Large intestine (tissue), 3 donors: ENCODE results near the gene ANKS3. TPM values are rescaled to one million over a fixed set of nuclear protein-coding genes. Genes with fewer than 3 reads are reported as not detected.

ENCODE experiments used
- DNase-seq, 2 donors: peaks; one replicate each; pipeline versions ENCODE4 v3.0.0 to v3.0.0-alpha.2; 2013
- H3K27ac ChIP-seq: one replicate; pipeline ENCODE4 v1.5.1; 2013; ENCODE audit warnings: low read length
- H3K27me3 ChIP-seq: 2 replicates; pipeline ENCODE4 v1.6.1; 2013; ENCODE audit warnings: low read length; ENCODE audit not compliant: control insufficient read depth, insufficient read depth
- H3K36me3 ChIP-seq: 2 replicates; pipeline ENCODE4 v1.6.1; 2013; ENCODE audit warnings: low read length; ENCODE audit not compliant: control insufficient read depth, insufficient read depth
- H3K4me1 ChIP-seq: one replicate; pipeline ENCODE4 v1.6.1; 2013; ENCODE audit warnings: low read length; ENCODE audit not compliant: control insufficient read depth, insufficient read depth
- H3K4me3 ChIP-seq: one replicate; pipeline ENCODE4 v1.5.1; 2013; ENCODE audit warnings: low read length
- H3K9me3 ChIP-seq: one replicate; pipeline ENCODE4 v1.6.1; 2013; ENCODE audit warnings: mild to moderate bottlenecking, low read depth, low read length, moderate library complexity; ENCODE audit not compliant: control insufficient read depth
- WGBS: methylation state at CpG from one replicate; pipeline ENCODE4 v1.1.5; 2013; ENCODE audit warnings: low lambda C conversion rate; ENCODE audit not compliant: insufficient coverage; 5-methylcytosine and 5-hydroxymethylcytosine counted together
- polyA plus RNA-seq: library from polyadenylated mRNA; unstranded; fragments of 120-200 nt; gene quantifications from one replicate; pipeline ENCODE4 v1.2.1, GENCODE V29; 2013

The ANKS3 gene
- polyA plus RNA-seq, 1 donor, result 19.8 TPM

- no peak overlapping the region for H3K4me3 ChIP-seq
- no peak for DNase-seq
- no peak overlapping the region for H3K27ac ChIP-seq
- peaks cover 72% of the 10 kb centered on the region for H3K36me3 ChIP-seq
- peaks cover 39% of the 10 kb centered on the region for H3K4me1 ChIP-seq
- no peaks in the 10 kb centered on the region for H3K27me3 ChIP-seq
- peaks cover 3% of the 10 kb centered on the region for H3K9me3 ChIP-seq
- WGBS, result no CpG with 5 or more reads among the region's 33 CpGs
Observed at GRCh38 chr16:4696905-4697847, 36.9 kb downstream of the ANKS3 start.

DNA sequence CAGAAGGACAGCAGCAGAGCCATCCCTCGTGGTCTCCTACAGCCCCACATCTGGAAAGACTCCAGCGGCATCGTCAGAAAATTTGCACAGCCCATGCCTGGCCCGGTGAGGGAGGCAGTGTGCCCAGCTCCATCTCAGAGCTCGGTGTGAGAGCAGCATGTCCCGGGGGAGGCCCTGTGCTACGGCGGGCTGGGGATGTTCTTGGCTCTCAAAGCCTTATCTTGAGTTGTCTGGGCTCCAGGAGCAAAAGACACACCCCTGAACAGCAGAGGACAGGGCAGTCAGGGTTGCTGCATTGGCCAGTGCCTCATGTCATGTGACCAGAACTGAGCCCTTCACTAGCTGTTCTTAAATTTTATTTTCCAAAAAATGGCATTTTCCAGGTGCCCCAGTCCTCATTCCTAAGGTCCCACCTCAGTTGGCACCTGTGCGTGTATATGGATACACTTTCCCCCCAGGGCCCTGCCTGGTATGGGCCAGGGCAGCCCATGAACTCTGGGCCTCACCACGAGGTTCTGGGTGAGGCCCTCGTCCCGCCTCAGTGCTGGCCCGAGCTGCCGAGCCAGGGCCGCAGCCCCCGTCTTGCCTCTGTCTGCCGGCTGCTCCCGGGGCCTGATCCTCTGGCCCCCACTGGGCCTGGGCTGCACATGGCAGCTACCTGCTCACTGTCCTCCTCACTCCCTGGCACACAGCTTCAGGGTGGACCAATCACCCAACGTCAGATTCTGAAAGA, 37.7 kb downstream of the ANKS3 start:
- WGBS, result no CpG with 5 or more reads among the region's 19 CpGs
- Histone ChIP-seq H3K4me1 (peaks cover 31% of the 10 kb centered on the region), H3K4me3 (no peak overlapping the region), H3K27ac (no peak overlapping the region), H3K36me3 (peaks cover 66% of the 10 kb centered on the region), H3K9me3 (peaks cover 3% of the 10 kb centered on the region), H3K27me3 (no peaks in the 10 kb centered on the region)
- no peak for DNase-seq

DNA sequence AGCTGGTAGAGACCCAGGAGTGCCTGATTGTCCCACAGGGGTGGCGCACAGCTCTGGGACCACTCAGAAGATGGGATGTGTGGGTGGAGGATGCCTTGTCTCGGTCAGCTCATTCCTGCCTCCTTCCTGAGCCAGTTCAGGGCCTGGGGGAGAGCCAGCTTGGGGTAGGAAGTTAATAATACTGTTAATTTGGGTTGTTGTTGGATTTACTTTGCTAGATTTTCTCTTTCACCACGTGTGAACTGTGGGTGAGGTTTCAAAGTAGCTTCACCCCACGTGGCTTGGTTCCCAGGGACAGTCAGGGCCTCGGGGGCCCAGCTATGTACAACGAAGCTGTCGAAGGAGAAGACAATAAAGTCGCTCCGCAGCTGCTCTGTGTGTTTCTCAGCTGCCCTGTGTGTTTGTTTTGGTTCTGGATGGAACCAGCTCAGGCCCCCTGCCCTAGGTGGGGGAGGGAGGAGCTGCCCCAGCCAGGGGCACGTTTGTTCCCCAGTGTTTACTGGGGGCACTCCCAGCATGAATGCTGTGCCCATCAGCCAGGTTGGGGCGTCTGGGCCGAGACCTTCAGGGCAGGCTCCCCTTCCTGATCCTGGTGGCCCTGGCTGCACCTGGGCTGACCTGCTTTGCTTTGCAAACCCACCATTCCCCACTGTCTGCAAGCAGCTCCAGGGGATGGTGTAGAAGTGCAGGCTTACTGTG, 38.4 kb downstream of the ANKS3 start:
- H3K4me3 ChIP-seq, result no peak overlapping the region
- peaks cover 3% of the 10 kb centered on the region for H3K9me3 ChIP-seq
- no peak overlapping the region for H3K27ac ChIP-seq
- WGBS, result no CpG with 5 or more reads among the region's 12 CpGs
- no peak for DNase-seq
- peaks cover 60% of the 10 kb centered on the region for H3K36me3 ChIP-seq
- peaks cover 29% of the 10 kb centered on the region for H3K4me1 ChIP-seq
- H3K27me3 ChIP-seq, result no peaks in the 10 kb centered on the region

GRCh38 chr16:4694642-4695451, 39.2 kb downstream of the ANKS3 start:
- no CpG with 5 or more reads among the region's 26 CpGs for WGBS
- Histone ChIP-seq H3K4me3 (peak overlapping the region; percentile 78), H3K27me3 (no peaks in the 10 kb centered on the region), H3K9me3 (peaks cover 3% of the 10 kb centered on the region), H3K4me1 (peaks cover 29% of the 10 kb centered on the region), H3K36me3 (peaks cover 58% of the 10 kb centered on the region), H3K27ac (peak overlapping the region; percentile 43)
- DNase-seq, result no peak

- H3K4me1 ChIP-seq, result peaks cover 29% of the 10 kb centered on the region
- H3K36me3 ChIP-seq, result peaks cover 56% of the 10 kb centered on the region
- WGBS, result no CpG with 5 or more reads among the region's 54 CpGs
- no peaks in the 10 kb centered on the region for H3K27me3 ChIP-seq
- peak; percentile 57 to 68 for DNase-seq
- peaks cover 5% of the 10 kb centered on the region for H3K9me3 ChIP-seq
- H3K27ac ChIP-seq, result peak overlapping the region; percentile 83
- peak overlapping the region; percentile 78 for H3K4me3 ChIP-seq
Observed at GRCh38 chr16:4693956-4694641, 40.0 kb downstream of the ANKS3 start.

- Histone ChIP-seq H3K4me3 (peak within 1 kb of the TSS; percentile 78), H3K36me3 (peaks cover 56% of the 10 kb centered on the region), H3K27ac (peak within 1 kb of the TSS; percentile 83), H3K27me3 (no peaks in the 10 kb centered on the region), H3K4me1 (peaks cover 29% of the 10 kb centered on the region), H3K9me3 (peaks cover 6% of the 10 kb centered on the region)
- DNase-seq, result peak; percentile 97 to 98
- WGBS, result no CpG with 5 or more reads among the region's 91 CpGs
Observed at GRCh38 chr16:4693296-4693955, 40.6 kb downstream of the ANKS3 start, which contains the start of gene NUDT16L1. Gene NUDT16L1, plus strand, starts transcription at chr16:4693562. Its CDS starts 165 bp downstream, at chr16:4693727.

DNA sequence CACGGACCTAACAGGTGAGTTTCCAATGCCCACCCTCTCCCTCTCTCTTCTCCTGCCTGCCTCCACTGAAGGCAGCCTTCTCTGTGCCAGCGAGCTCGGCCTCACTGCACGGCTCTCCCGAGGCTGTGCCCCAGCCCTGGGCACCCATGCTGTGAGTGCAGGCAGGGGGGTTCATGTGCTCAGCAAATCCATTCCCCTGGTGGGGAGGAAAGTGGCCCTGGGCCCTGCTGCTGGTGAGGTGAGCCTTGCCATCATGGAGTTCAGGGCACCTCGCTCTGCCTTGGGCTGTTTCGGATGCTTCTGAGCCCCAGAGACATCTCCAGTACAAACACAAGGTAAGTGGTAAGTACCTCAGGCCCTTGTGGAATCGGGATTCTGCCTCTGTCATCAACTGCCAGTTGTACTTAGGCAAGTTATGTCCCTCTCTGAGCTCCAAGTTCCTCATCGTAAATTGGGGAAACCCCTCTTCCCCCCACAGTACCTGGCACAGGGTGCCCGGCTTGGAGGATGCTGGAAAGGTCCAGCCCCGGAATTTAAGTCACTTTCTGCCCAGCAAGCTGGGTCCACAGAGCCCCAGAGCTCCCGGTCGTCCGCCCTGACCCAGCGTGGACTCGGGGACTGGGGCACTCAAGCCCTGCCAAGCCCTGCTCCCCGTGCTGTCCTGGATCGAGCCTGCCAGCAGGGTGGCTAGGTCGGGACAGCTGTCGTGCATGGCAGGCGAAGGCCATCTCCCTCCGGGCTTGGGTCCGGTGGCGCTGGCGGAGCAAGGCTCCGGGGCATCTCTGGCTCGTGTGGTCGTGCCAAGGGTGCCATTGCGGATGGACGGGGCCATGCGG, 41.4 kb downstream of the ANKS3 start:
- no CpG with 5 or more reads among the region's 31 CpGs for WGBS
- Histone ChIP-seq H3K27me3 (no peaks in the 10 kb centered on the region), H3K27ac (peak overlapping the region; percentile 55), H3K4me1 (peaks cover 29% of the 10 kb centered on the region), H3K36me3 (peaks cover 56% of the 10 kb centered on the region), H3K4me3 (peak overlapping the region; percentile 65), H3K9me3 (peaks cover 6% of the 10 kb centered on the region)
- no peak for DNase-seq

GRCh38 chr16:4691666-4692412, 42.2 kb downstream of the ANKS3 start:
- no peak for DNase-seq
- no CpG with 5 or more reads among the region's 20 CpGs for WGBS
- H3K4me1 ChIP-seq, result peaks cover 29% of the 10 kb centered on the region
- no peaks in the 10 kb centered on the region for H3K27me3 ChIP-seq
- H3K9me3 ChIP-seq, result peaks cover 6% of the 10 kb centered on the region
- H3K4me3 ChIP-seq, result no peak overlapping the region
- H3K27ac ChIP-seq, result no peak overlapping the region
- H3K36me3 ChIP-seq, result peaks cover 55% of the 10 kb centered on the region
